Right atrium auricular region (tissue), 2 donors: Measurements from ENCODE around the gene CNNM2. TPM values are rescaled to one million over a fixed set of nuclear protein-coding genes. Genes with fewer than 3 reads are reported as not detected.
"Not testable (repeated sequence)": the region's sequence is repeated elsewhere in the genome, so short reads cannot be mapped to it uniquely, and the experiment has no call there.

Experiments
- DNase-seq: peaks from one replicate; pipeline ENCODE4 v3.0.0-alpha.2; 2019; ENCODE audit warnings: low spot score
- H3K27ac ChIP-seq, 2 donors: fragments of 200-600 bp; sonication (generic); 1 replicate in 1 of 2; 2 replicates in 1 of 2; pipeline ENCODE4 v1.5.1; 2016 to 2019
- H3K27me3 ChIP-seq, 2 donors: fragments of 200-600 bp; sonication (generic); one replicate each; pipeline versions ENCODE4 v1.5.1 to v1.6.0; 2017 to 2019
- H3K36me3 ChIP-seq: fragments of 200-600 bp; sonication (generic); one replicate; pipeline ENCODE4 v1.5.1; 2016
- H3K4me1 ChIP-seq, 2 donors: fragments of 200-600 bp; sonication (generic); one replicate each; pipeline versions ENCODE4 v1.5.1 to v1.6.0; 2017 to 2019
- H3K4me3 ChIP-seq, 2 donors: fragments of 200-600 bp; sonication (generic); 1 replicate in 1 of 2; 2 replicates in 1 of 2; pipeline ENCODE4 v1.5.1; 2017 to 2019; ENCODE audit warnings: mild to moderate bottlenecking in 1 of 2, moderate library complexity in 1 of 2
- H3K9me3 ChIP-seq, 2 donors: fragments of 200-600 bp; sonication (generic); one replicate each; pipeline ENCODE4 v1.5.1; 2019
- total RNA-seq, 2 donors: library from RNA; depleted of rRNA; stranded (reverse); fragments of >200 nt; gene quantifications; one replicate each; pipeline ENCODE4 v1.1.0, GENCODE V29; 2016
- TF ChIP-seq, protein P1 (sequence below), 2 donors: fragments of 200-600 bp; sonication (generic); IDR thresholded peaks; one replicate each; pipeline ENCODE4 v1.5.1; 2019; ENCODE audit warnings: antibody characterized with exemption in 2 of 2

Gene CNNM2
- total RNA-seq, 2 donors from 2014 or later, result 3.3 to 4.1 TPM

DNA sequence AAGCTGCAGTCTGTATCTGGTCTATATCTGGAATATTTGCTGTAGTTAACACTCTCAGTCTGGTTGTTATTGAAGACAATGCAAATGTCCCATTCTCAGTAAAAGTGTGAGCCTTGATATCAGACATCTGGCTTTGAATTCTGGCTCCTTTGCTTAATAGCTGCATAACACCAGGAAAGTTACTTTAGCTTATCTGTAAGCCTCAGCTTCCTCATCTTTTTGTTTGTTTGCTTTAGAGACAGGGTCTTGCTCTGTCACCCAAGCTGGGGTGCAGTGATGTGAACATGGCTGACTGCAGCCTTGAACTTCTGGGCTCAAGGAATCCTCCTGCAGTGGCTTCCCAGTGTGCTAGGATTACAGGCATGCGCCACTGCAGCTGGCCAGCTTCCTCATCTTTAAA, 41.3 kb downstream of the CNNM2 start:
- TF ChIP-seq, protein P1, sequence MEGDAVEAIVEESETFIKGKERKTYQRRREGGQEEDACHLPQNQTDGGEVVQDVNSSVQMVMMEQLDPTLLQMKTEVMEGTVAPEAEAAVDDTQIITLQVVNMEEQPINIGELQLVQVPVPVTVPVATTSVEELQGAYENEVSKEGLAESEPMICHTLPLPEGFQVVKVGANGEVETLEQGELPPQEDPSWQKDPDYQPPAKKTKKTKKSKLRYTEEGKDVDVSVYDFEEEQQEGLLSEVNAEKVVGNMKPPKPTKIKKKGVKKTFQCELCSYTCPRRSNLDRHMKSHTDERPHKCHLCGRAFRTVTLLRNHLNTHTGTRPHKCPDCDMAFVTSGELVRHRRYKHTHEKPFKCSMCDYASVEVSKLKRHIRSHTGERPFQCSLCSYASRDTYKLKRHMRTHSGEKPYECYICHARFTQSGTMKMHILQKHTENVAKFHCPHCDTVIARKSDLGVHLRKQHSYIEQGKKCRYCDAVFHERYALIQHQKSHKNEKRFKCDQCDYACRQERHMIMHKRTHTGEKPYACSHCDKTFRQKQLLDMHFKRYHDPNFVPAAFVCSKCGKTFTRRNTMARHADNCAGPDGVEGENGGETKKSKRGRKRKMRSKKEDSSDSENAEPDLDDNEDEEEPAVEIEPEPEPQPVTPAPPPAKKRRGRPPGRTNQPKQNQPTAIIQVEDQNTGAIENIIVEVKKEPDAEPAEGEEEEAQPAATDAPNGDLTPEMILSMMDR (IDR thresholded peaks at IDR 0.05), result no peak
- Histone ChIP-seq H3K27ac (no peak overlapping the region), H3K4me3 (no peak overlapping the region), H3K36me3 (no peaks in the 10 kb centered on the region), H3K27me3 (no peaks in the 10 kb centered on the region), H3K9me3 (no peaks in the 10 kb centered on the region), H3K4me1 (no peaks in the 10 kb centered on the region)
- no peak for DNase-seq

DNA sequence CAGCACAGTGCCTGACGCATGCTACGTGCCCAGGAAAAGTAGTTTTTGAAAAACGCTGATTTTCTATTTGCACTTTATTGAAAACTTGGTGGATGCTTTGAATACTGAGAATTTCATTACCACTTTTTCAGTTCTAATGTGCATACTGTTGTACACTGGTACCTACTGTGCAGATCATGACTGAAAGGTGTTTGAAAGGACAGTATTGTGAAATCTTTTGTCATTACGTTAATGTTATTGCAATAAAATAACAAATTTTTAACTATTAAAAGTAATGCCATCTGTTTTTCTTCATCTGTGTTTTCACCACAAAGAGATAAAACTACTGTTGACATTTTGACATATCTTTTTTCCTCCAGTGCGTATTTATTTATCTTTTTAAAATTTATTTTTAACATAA, 42.1 kb downstream of the CNNM2 start:
- no peaks in the 10 kb centered on the region for H3K36me3 ChIP-seq
- no peak overlapping the region for H3K27ac ChIP-seq
- TF ChIP-seq, protein P1 (IDR thresholded peaks at IDR 0.05), result no peak
- no peaks in the 10 kb centered on the region for H3K27me3 ChIP-seq
- DNase-seq, result no peak
- no peaks in the 10 kb centered on the region for H3K4me1 ChIP-seq
- H3K4me3 ChIP-seq, result no peak overlapping the region
- no peaks in the 10 kb centered on the region for H3K9me3 ChIP-seq

DNA sequence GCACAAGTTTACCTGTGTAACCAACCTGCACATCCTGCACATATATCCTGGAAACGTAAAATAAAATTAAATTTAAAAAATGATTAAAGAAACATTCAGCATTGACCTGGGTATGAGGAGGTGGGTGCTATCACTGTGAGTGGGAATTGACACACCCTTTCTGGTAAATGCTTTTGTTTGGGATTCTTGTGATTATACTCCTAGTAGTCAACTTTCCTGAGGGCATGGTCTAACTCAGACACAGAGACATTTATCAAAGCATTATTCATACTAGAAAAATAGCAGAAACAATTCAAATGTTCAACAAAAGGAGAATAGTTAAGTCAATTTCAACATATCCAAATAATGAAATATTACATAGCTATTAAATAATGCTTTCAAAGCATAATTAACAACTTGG, 44.2 kb downstream of the CNNM2 start:
- H3K36me3 ChIP-seq, result no peaks in the 10 kb centered on the region
- DNase-seq, result no peak
- H3K27me3 ChIP-seq, result no peaks in the 10 kb centered on the region
- no peaks in the 10 kb centered on the region for H3K4me1 ChIP-seq
- H3K9me3 ChIP-seq, result no peaks in the 10 kb centered on the region
- no peak overlapping the region for H3K27ac ChIP-seq
- H3K4me3 ChIP-seq, result no peak overlapping the region
- TF ChIP-seq, protein P1 (IDR thresholded peaks at IDR 0.05), result no peak

DNA sequence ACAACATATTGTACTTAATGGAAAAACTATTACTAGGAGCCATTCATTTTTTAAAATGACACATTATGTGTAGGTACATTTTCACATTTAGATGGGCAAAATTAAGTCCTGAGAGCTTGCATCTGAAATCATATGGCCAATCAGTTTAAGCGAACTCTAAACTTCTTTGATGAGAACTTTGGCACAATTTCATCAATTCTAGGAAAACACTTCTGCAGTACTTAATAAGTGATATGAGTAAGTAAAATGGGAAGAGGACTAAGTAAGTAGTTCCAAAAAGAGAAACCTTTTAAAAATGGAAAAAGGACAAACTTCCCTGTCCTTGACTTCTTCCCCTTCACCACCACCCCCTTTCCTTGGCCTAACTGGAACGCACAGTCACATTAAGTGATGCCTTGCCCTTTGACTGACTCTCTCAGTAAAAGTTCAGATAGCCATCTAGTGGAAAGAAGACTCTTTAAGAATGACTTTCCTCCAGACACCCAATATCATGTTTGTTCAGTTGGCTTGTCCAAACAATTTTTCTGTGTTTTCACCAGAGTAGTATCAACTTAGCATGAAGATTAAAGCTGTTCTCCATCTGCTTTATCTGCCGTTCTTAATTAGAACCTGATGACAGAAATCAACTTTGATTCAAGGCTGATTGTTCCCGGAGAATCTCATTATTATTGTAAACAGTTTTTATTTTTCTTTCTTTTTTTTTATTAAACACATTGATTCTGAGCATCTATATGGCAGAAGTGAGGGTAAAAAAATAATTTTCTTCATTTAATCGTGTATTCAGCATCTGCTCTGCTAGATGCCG, 45.1 kb downstream of the CNNM2 start:
- TF ChIP-seq, protein P1 (IDR thresholded peaks at IDR 0.05), result no peak
- Histone ChIP-seq H3K36me3 (no peaks in the 10 kb centered on the region), H3K27ac (no peak overlapping the region), H3K4me1 (no peaks in the 10 kb centered on the region), H3K27me3 (no peaks in the 10 kb centered on the region), H3K9me3 (no peaks in the 10 kb centered on the region), H3K4me3 (no peak overlapping the region)
- DNase-seq, result no peak

DNA sequence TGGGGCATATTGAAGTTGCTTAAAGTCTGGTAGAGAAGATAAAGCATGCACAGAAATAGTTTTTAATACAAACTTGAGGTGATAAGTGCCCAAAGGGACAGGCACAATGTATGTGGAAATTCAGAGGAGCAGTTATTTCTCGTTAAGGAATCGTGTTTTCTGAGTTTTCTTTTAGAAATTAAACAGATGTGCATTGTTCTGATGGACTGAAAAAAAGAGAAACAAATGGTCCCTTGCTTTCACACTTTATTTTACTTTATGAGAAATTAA, 45.6 kb downstream of the CNNM2 start:
- H3K36me3 ChIP-seq, result no peaks in the 10 kb centered on the region
- no peak overlapping the region for H3K4me3 ChIP-seq
- H3K4me1 ChIP-seq, result no peaks in the 10 kb centered on the region
- TF ChIP-seq, protein P1 (IDR thresholded peaks at IDR 0.05), result no peak
- H3K9me3 ChIP-seq, result no peaks in the 10 kb centered on the region
- H3K27ac ChIP-seq, result no peak overlapping the region
- no peak for DNase-seq
- H3K27me3 ChIP-seq, result no peaks in the 10 kb centered on the region

DNA sequence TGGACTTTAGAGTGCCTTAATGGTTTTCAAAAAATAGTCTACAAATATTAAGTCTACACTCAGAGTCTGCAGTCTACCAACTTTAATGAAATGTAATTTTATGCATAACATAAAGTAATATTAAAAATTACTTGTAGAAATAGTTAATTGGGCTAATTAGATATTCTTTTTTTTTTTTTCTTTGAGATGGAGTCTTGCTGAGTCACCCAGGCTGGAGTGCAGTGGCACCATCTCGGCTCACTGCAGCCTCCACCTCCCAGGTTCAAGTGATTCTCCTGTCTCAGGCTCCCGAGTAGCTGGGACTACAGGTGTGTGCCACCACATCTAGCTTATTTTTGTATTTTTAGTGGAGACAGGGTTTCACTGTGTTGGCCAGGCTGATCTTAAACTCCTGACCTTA, 46.0 kb downstream of the CNNM2 start:
- not testable (repeated sequence) for H3K9me3 ChIP-seq, H3K36me3 ChIP-seq, DNase-seq, H3K27me3 ChIP-seq, H3K27ac ChIP-seq, H3K4me3 ChIP-seq, H3K4me1 ChIP-seq
